Measurements from ENCODE around the gene DACT2. TPM values are rescaled to one million over a fixed set of nuclear protein-coding genes. Genes with fewer than 3 reads are reported as not detected.

DACT2 gene
- total RNA-seq, 4 donors from 2014 or later: 0.24 TPM; not detected in 3

DNA sequence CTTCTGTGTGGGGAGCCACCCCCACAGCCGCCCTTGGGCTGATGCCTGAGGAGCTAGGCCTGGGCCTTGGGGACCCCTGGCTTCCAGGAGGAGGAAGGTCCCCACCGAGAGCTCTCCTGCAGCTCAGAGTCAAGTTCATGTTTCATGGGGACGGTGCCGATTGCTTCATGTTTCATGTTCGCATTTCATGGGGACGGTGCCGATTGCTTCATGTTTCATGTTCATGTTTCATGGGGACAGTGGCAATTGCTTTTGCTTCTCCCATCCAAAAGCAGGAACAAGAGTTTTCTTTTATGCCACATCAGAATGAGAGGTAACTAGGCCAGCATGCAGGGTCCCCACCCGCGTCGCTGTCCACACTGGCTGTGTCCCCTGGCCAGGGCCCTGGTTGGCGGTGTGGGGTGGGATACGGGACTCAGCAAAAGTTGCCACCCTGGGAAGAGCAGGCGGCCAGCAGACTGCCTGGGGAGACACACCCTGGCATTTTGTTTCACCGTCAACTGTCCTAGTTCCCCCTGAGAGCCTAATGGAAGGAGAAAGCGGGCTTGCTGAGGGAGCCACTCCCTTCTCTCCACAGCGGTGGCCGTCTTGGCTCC, 46.0 kb downstream of the DACT2 start:
- intact Hi-C loops (cut with DNase I; ENCODE audit: low total_unique reads) (no loop called here), in situ Hi-C loops (cut with MboI; ENCODE audit: low sequenced_read_pairs in 4 of 4) (no loop called here)
- H3K27me3 ChIP-seq: peaks cover 0 to 8% (median 6%) of the 10 kb centered on the region in 3 donors
- no peak overlapping the region for H3K4me3 ChIP-seq
- no peaks in the 10 kb centered on the region for H3K9me3 ChIP-seq
- no peak overlapping the region for H3K27ac ChIP-seq
- no peak for DNase-seq
- TF ChIP-seq, protein P1, sequence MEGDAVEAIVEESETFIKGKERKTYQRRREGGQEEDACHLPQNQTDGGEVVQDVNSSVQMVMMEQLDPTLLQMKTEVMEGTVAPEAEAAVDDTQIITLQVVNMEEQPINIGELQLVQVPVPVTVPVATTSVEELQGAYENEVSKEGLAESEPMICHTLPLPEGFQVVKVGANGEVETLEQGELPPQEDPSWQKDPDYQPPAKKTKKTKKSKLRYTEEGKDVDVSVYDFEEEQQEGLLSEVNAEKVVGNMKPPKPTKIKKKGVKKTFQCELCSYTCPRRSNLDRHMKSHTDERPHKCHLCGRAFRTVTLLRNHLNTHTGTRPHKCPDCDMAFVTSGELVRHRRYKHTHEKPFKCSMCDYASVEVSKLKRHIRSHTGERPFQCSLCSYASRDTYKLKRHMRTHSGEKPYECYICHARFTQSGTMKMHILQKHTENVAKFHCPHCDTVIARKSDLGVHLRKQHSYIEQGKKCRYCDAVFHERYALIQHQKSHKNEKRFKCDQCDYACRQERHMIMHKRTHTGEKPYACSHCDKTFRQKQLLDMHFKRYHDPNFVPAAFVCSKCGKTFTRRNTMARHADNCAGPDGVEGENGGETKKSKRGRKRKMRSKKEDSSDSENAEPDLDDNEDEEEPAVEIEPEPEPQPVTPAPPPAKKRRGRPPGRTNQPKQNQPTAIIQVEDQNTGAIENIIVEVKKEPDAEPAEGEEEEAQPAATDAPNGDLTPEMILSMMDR (IDR thresholded peaks at IDR 0.05 in 4 of 5, conservative IDR thresholded peaks at IDR 0.05 in 1 of 5): no peak
- no peak for TF ChIP-seq POLR2A (IDR thresholded peaks at IDR 0.05)
- no peaks in the 10 kb centered on the region for H3K4me1 ChIP-seq
- ATAC-seq: no peak
- no peaks in the 10 kb centered on the region for H3K36me3 ChIP-seq

GRCh38 chr6:168272415-168273325, 46.9 kb downstream of the DACT2 start:
- in situ Hi-C loops (cut with MboI; ENCODE audit: low sequenced_read_pairs in 4 of 4): no loop called here
- intact Hi-C loops (cut with DNase I; ENCODE audit: low total_unique reads): no loop called here
- H3K4me3 ChIP-seq: no peak overlapping the region
- TF ChIP-seq POLR2A (IDR thresholded peaks at IDR 0.05): no peak
- TF ChIP-seq, protein P1 (IDR thresholded peaks at IDR 0.05 in 4 of 5, conservative IDR thresholded peaks at IDR 0.05 in 1 of 5): no peak
- H3K27ac ChIP-seq: no peak overlapping the region
- no peaks in the 10 kb centered on the region for H3K36me3 ChIP-seq
- peaks cover 0 to 6% (median 5%) of the 10 kb centered on the region in 3 donors for H3K27me3 ChIP-seq
- DNase-seq: no peak
- no peaks in the 10 kb centered on the region for H3K9me3 ChIP-seq
- no peaks in the 10 kb centered on the region for H3K4me1 ChIP-seq
- ATAC-seq: no peak

GRCh38 chr6:168270274-168271172, 49.1 kb downstream of the DACT2 start:
- Histone ChIP-seq H3K36me3 (no peaks in the 10 kb centered on the region), H3K4me1 (no peaks in the 10 kb centered on the region), H3K27me3 (peaks cover 0 to 6% (median 5%) of the 10 kb centered on the region in 3 donors), H3K9me3 (no peaks in the 10 kb centered on the region), H3K4me3 (no peak overlapping the region), H3K27ac (no peak overlapping the region)
- ATAC-seq (no peak), DNase-seq (no peak)
- intact Hi-C loops (cut with DNase I; ENCODE audit: low total_unique reads): no loop called here
- TF ChIP-seq POLR2A (IDR thresholded peaks at IDR 0.05): no peak
- TF ChIP-seq, protein P1 (IDR thresholded peaks at IDR 0.05 in 4 of 5, conservative IDR thresholded peaks at IDR 0.05 in 1 of 5): no peak
- in situ Hi-C loops (cut with MboI; ENCODE audit: low sequenced_read_pairs in 4 of 4): no loop called here

- intact Hi-C loops (cut with DNase I; ENCODE audit: low total_unique reads): no loop called here
- peaks cover 0 to 6% (median 5%) of the 10 kb centered on the region in 3 donors for H3K27me3 ChIP-seq
- H3K27ac ChIP-seq: no peak overlapping the region
- DNase-seq (no peak), ATAC-seq (no peak)
- in situ Hi-C loops (cut with MboI; ENCODE audit: low sequenced_read_pairs in 4 of 4): no loop called here
- H3K36me3 ChIP-seq: no peaks in the 10 kb centered on the region
- H3K4me3 ChIP-seq: no peak overlapping the region
- H3K4me1 ChIP-seq: no peaks in the 10 kb centered on the region
- no peaks in the 10 kb centered on the region for H3K9me3 ChIP-seq
- TF ChIP-seq POLR2A (IDR thresholded peaks at IDR 0.05): no peak
- TF ChIP-seq, protein P1 (IDR thresholded peaks at IDR 0.05 in 4 of 5, conservative IDR thresholded peaks at IDR 0.05 in 1 of 5): no peak
These were observed 49.9 kb downstream of the DACT2 start for GRCh38 chr6:168269455-168270243.

All from gastrocnemius medialis (tissue), 4 donors.